Stimulated activated CD8-positive, alpha-beta memory T cell treated with anti-CD3 and anti-CD28 coated beads, Interleukin-12 subunit alpha, Interleukin-12 subunit beta, amount 100 ng/mL, for 1 hour (primary cell): ENCODE measurements around the gene OR2V2.
"Not testable (repeated sequence)": the region's sequence is repeated elsewhere in the genome, so short reads cannot be mapped to it uniquely, and the experiment has no call there.

Source experiments
- DNase-seq: peaks from one replicate; pipeline ENCODE4 v3.0.0-alpha.2; 2020; ENCODE audit warnings: low read depth

Gene OR2V2

DNA sequence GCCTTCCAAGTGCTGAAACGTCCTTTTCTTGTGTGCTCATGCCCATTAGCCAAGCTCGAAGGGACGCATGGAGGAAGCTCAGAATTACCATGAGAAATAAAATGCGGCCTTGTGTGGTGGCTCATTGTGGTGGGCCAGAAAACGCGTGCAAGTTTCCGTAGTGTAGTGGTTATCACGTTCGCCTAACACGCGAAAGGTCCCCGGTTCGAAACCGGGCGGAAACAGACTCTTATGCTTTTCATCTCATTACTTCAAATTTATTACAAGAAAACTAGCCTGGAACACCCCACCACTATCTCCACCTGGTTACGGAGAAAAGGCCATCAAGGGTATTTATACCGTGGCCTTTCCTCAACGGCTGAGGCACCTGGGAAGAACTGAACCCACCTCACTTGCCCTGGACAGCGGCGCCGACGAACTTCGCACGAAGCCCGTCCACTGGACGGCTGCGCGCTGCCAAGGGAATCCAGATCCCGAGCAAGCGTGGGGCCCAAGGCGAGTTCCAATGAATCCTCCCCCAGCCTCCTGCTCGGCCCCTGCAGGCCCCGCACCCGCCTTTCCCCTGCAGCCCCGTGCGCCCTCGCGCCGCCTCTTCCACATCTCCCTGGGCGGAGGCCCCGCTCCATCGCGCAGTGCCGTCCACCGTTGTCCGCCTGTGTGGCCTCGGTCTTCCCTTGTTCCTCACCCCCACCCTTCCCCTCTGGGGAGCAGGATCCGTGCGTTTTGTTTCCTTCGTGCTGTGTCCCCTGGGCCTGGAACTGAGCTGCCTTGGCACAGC is 22.3 kb downstream of the OR2V2 start:
- DNase-seq: not testable (repeated sequence)

- no peak for DNase-seq
Measured at GRCh38 chr5:181170237-181170825, 22.9 kb downstream of the OR2V2 start.

DNA sequence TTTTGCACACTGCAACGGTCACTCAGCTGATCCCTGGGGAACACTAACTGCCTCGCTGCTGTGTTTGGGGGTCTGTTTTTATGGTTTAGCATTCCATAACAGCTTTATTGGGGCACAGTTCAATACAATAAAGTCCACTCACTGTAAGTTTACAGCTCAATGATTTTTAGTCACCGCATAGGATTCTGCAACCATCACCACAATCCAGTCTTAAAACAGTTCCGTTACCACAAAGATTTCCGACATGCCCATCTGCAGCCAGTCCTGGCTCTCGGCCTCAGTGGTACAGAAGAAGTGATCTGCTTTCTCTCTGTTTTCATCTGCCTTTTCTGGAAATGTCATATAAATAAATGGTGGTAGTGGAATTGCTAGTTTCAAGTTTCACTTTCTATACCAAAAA is 23.6 kb downstream of the OR2V2 start:
- DNase-seq: no peak

DNA sequence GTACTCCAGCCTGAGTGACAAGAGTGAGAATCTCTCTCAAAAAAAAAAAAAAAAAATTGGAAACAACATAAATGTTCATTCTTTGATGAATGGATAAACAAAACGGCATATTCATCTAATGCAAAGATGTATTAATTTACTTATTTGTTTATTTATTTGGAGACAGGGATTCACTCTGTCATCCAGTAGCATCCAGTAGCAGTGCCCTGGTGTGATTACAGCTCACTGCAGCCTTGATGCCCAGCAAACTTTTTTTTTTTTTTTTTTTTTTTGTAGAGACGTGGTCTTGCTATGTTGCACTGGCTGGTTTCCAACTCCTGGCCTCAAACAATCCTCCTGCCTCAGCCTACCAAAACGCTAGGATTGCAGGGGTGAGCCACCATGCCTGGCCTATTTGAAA is 24.4 kb downstream of the OR2V2 start:
- no peak for DNase-seq

- no peak for DNase-seq
Measured at GRCh38 chr5:181173027-181173419, 25.6 kb downstream of the OR2V2 start.

- no peak for DNase-seq
Measured at GRCh38 chr5:181173420-181174342, 26.3 kb downstream of the OR2V2 start.

- DNase-seq: no peak
Measured at GRCh38 chr5:181176254-181176952, 29.0 kb downstream of the OR2V2 start.

GRCh38 chr5:181177559-181177958 is 30.2 kb downstream of the OR2V2 start:
- DNase-seq: not testable (repeated sequence)

DNA sequence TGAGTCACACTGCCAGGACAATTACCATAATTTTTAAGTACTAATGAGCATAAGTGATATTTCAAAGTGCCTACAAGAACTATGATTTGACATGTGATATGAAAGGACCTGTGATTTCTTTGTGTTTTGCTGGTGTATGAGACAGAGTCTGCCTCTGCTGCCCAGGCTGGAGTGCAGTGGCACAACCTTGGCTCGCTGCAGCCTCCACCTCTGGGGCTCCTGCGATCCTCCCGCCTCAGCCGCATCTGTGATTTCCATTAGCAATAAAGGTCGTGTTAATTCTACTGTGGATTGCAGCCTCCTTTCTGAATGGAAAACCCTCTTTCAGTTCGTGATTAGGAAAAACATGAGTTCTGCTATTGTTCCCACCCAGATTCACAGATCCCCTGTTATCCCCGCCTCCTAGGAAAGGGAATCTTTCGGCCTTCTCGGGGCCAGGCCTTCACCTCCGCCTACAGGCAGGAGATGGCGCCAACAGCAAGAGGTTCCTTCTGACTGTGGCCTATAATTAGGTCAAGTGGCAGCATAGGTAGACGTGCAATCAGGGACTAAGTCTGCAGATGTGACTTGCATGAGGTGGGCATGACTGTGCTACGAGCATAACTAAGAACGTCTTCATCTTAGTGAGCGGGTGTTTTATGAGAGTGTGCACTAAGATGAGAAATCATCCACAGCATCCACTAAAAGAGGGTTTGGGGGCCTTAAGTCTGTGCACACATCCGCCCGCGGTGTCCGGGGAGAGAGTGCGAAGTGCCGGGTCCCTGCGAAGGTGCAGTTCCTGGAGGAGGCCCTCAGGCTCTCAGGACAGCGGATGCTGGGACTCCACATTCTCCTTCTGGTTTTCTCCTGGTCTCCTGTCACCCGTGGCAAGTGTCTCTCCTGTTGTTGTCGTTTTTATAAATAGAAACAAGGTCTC is 34.5 kb downstream of the OR2V2 start:
- no peak for DNase-seq

DNA sequence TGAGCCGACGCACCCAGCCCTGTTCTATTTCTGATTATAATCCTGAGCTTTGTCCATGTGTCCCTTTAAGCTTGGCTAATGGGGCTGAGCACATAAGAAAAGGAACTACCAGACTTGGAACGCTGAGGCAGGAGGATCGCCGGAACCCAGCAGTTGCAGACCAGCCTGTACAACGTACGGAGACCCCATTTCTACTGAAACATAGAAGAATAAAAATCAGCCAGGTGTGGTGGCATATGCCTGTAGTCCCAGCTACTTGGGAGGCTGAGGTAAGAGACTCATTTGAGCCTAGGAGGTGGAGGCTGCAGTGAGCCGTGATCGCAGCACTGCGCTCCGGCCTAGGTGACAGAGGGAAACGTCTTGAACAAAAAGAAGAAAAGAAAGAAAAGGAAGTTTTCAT is 35.3 kb downstream of the OR2V2 start:
- DNase-seq: no peak

GRCh38 chr5:181184845-181185216 is 37.4 kb downstream of the OR2V2 start:
- DNase-seq: no peak

GRCh38 chr5:181185560-181185959 is 38.2 kb downstream of the OR2V2 start:
- DNase-seq: no peak

DNA sequence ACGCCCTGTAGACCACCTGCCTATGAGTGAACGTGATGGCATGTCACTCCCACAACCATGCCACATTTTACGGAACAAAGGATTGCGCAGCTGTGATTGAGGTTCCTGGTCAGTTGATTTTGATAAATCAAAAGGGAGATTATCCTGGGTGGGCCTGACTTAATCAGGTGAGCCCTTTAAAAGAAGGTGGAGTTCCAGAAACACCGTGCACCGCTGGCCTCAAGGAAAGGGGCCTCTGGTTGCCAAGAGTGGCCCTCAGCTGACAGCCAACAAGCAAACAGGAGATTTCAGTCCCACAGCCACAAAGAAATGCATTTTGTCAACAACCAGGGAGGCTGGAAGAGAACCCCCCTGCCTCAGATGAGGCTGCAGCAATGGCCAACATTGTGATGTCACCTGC is 38.6 kb downstream of the OR2V2 start:
- no peak for DNase-seq

- no peak for DNase-seq
Measured at GRCh38 chr5:181186986-181187499, 39.7 kb downstream of the OR2V2 start.

- DNase-seq: no peak
Measured at GRCh38 chr5:181187500-181188213, 40.3 kb downstream of the OR2V2 start.

GRCh38 chr5:181188700-181189362 is 41.4 kb downstream of the OR2V2 start:
- peak; percentile 77 for DNase-seq

- no peak for DNase-seq
Measured at GRCh38 chr5:181189363-181189961, 42.1 kb downstream of the OR2V2 start.

GRCh38 chr5:181189962-181190710 is 42.8 kb downstream of the OR2V2 start:
- no peak for DNase-seq
